ENCODE measurements around the gene ZSCAN5B.

The ZSCAN5B gene

DNA sequence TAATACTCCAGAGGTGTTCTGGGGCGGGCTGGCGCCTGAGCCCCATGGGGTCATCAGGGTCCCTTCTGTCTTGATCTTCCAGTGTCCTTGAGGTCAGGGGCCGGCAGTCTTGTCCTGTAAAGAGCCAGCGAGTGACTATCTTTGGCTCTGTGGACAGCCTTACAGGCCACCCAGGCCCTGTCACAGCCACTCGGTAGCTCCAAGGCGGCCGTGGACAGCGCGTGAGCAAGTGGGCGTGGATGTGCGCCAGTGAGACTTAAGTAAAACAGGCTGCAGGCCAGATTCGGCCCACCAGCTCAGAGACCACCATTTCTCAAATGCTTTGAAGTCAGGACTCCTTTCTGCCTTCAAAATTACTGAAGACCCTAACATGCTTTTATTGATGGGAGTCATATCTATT lies 52.8 kb downstream of the ZSCAN5B start:
- no peak for DNase-seq (ENCODE audit: low spot score)

DNA sequence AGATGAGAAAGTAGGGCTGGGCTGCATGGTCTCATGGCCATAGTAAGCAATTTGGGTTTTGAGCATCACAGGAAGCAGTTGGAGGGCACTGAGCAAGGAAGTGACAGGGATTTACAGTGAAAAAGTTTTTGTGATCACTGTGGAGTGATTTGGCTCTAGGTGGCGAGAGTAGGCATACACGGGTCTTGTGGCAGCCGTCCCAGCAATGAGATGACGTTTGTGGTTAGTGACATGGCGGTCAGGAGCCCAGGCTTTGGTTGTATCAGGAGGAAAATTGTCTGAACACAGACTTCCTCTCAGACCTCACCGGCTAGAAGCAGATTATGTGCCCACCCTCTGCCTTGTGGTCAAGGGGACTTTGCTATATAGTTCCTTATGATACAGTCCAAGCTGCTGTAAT lies 53.2 kb downstream of the ZSCAN5B start:
- DNase-seq (ENCODE audit: low spot score) = no peak

DNA sequence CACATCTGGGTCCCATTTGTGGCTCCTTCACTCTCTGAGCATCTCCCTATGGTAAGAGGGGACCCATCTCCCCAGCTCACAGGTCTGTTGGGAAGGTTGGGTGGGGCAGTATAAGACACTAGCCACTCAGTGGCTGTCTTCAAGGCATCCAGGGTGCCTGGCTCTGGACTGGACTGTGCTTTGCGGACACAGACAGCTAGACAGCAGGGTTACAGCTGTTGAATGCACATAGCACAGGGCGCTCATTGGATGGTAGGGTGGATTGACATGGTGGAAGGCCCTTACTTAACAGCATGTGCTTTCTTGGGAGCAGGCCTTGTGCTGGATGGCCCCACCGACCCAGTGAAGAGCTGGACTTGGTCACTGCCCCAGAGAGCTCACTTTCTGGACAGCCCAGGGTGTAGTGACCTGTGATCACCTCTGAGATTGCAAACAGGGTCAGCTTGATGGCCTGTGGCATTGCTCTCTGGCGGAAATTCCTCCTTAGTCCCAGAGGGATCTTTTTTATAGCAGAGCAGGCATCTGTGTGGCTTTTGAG lies 54.6 kb downstream of the ZSCAN5B start:
- peak; percentile 73 for DNase-seq (ENCODE audit: low spot score)

- DNase-seq (ENCODE audit: low spot score) = peak; percentile 93
Measured at GRCh38 chr19:56142087-56142787, 55.3 kb downstream of the ZSCAN5B start.

DNA sequence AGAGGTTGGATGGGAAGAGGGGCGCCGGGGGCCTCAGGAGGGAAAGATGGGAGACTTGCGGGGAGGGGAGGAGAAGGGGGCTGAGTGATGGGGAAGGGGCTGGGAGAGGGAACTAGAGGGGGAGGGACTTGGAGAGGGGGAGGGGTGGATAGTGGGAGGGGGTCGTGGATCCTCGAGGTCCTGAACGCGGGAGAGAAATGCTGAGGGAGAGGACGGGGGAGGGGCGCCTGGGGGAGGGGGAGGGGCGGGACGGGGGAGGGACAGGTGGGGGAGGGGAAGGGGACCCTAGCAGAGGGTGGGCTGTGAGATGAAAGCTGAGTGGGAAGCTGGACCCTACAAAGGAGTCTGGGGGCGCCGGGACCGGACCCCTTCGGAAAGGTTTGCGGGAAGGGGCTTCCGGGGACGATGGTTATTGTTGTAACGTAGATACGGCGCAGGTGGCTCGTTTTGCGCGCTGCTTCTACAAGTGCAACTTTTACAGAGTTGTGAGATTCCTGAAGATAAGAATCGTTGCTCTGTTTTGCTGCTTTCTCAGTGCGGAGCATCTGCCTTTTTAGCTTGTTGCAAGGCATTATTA lies 56.1 kb downstream of the ZSCAN5B start:
- peak; percentile 84 for DNase-seq (ENCODE audit: low spot score)

DNA sequence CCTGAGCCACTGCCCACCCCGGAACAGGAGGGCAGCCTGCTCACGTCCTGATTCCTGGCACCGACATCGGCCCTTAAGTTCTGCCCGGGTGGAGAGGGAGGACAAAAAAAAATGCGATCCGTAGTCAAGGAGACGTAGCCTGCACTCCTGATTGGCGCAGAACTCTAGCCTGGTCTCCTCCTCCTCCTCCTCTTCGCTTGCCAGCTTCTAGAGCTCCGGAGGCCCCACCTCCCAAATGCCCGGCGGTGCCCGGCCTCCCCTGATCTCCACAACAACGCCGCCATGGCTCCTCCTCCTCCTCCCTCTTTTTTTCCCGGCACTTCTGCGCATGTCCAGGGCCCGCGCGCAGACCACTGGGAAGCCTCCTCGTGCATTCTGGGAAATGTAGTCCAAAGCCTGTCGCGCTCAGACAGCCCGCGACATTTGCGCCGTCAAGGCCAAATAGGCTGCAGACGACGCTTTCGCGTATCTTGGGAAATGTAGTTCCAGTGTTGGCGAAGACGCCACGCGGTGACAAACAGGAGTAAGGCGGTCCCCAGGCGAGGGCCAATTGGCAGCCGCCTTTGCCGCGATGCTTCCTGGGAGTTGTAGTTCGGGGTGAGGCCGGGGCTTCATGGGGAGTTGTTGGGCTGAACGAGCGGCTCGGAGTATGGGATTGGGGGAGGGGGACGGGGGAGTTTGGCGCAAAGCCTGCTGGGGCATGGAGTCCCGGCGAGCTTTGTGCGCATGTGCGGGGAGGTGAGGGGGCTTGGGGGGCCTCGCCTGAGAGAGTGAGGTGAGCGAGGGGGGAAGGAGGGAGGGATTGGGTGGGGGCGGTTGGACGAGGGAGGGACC lies 56.8 kb downstream of the ZSCAN5B start, which contains the start of gene ZNF444:
Gene ZNF444, plus strand, starts transcription at position 705 of the 834 bp plus-strand sequence. CDS start 5,625 bp downstream, outside the sequence.
- peak; percentile 98 for DNase-seq (ENCODE audit: low spot score)

- DNase-seq (ENCODE audit: low spot score) = no peak
Measured at GRCh38 chr19:56139847-56140582, 57.6 kb downstream of the ZSCAN5B start.

Measured in HuH-7 (cell line).